ENCODE measurements around the gene KDM3B.
"Not testable (repeated sequence)": the region's sequence is repeated elsewhere in the genome, so short reads cannot be mapped to it uniquely, and the experiment has no call there.

The KDM3B gene

DNA sequence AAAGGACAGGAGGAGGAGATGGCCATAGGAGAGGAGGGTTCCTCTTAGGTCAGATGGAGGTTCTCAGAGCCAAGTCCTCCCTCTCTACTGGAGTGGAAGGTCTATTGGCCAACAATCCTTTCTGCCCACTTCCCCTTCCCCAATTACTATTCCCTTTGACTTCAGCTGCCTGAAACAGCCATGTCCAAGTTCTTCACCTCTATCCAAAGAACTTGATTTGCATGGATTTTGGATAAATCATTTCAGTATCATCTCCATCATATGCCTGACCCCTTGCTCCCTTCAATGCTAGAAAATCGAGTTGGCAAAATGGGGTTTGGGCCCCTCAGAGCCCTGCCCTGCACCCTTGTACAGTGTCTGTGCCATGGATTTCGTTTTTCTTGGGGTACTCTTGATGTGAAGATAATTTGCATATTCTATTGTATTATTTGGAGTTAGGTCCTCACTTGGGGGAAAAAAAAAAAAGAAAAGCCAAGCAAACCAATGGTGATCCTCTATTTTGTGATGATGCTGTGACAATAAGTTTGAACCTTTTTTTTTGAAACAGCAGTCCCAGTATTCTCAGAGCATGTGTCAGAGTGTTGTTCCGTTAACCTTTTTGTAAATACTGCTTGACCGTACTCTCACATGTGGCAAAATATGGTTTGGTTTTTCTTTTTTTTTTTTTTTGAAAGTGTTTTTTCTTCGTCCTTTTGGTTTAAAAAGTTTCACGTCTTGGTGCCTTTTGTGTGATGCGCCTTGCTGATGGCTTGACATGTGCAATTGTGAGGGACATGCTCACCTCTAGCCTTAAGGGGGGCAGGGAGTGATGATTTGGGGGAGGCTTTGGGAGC is 115.9 kb downstream of the KDM3B start:
- no peak for DNase-seq

DNA sequence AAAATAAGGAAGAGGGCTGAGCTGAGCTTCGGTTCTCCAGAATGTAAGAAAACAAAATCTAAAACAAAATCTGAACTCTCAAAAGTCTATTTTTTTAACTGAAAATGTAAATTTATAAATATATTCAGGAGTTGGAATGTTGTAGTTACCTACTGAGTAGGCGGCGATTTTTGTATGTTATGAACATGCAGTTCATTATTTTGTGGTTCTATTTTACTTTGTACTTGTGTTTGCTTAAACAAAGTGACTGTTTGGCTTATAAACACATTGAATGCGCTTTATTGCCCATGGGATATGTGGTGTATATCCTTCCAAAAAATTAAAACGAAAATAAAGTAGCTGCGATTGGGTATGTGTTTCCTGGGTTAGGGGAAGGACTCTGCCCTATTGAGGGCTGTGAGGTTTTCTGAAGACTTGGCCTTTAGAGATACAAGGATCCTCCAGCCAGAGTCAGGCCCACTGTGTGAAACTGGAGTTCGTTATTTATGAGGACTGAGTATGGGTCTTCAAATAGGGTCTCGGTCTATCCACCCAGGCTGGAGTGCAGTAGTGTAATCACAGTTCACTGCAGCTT is 116.6 kb downstream of the KDM3B start:
- DNase-seq: no peak

DNA sequence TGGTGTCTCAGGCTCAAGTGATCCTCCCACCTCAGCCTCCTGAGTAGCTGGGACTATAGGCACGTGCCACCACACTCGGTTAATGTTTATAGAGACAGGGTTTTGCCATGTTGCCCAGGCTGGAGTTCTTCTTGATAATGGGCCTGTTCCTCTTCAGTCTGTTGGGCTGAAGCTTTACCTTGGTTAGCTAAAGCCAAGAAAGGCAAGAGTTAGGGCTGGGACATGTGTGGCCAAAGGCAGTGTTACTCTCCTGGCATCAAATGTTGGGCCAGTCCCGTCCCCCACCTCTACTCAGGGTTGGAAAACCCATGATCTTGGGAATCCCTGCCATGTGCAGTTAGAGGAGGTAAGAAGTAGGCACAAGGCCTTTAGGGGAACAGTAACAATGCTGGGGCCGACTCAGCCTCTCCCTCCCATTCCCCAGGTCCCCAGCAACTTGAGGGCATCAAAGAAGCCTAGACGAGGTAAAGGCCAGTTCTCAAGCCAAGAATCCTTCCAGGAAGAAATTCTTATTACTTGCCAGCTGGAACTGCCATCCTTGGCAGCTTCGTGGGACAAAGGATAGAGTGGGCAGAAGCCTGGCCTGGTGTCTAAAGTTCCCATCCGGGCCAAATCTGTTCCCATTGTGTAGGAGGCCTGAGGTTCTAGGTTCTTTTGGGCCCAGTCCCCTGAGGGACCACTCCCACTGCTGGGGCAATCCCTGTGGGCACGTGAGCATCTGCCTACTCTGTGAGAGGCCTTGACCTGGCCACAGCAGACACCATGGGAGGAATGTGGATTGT is 117.2 kb downstream of the KDM3B start:
- DNase-seq: no peak

DNA sequence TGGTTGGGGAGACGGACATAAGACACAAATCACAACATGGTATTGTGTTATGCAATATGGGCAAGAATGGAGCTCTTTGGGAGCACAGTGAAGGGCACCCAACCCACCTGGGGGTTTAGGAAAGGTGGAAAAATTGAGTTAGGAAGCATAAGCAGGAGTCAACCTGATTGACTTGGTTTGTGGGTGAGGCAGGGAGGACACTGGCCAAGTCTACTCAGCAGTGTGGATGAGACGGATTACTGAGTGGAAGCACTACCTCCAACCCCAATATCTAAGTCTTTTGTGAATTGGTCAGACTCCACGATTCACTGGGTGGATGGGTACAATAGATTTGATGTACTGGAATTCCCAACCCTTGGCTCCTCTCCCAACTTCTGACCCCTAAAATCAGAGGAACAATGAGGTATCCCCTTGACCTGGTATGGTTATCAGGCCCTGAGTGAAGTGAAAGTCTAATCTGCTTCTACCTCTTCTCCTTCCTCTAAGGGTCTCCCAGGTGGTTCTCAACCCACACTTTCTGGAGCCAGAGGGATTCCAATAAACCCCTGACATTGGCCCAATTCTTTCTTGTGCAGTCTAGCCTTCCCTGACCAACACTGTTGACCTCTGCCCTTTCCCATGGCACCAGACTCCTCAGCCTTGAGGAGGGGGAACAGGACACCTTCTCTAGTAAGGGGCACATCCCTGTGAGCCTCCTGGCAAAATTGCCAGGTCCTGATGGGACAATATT is 118.0 kb downstream of the KDM3B start:
- no peak for DNase-seq

DNA sequence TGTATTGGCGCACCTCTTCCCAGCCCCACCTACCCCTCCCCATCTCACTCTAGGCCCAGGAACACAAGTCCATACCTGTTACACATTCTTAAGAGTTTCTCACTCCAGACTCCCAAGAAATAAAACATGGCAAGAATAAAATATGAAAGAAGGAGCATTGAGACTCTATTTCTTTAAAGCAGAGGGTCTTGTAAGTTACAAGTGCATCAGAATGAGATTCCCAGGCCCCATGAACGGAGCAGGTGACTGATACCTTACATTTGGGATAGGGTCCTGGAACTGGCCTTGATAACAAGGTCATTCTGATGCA is 118.5 kb downstream of the KDM3B start:
- no peak for DNase-seq

DNA sequence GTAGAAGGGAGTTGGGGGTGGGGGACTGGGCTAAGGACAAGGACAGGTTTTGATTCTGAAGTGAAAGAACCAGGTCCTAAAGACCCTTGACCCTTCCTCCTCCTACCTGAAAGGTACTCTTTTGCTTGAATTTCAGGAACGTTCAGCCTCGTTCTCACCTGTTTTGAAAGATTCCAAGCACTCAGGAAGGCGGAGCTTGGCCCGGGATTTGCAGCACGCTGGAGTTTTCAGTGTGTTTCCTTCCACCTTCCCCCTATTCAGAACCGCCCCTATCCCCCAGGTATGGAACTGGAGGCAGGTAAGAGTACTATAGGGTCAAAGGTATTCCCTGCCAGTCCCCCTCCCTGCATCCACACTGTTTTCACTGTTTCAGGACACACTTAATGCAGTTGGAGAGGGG is 119.9 kb downstream of the KDM3B start:
- no peak for DNase-seq

DNA sequence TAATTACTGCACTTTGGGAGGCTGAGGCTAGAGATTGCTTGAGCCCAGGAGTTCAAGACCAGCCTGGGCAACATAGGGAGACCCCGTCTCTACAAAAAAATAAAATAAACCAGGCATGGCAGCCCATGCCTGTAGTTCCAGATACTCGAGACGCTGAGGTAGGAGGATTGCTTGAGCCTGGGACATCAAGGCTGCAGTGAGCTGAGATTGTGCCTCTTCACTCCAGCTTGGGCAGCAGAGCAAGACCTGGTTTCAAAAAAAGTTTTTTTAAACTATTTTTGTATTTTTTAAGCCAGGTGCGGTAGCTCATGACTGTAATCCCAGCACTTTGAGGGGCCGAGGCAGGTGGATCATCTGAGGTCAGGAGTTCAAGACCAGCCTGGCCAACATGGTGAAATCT is 120.7 kb downstream of the KDM3B start:
- not testable (repeated sequence) for DNase-seq

DNA sequence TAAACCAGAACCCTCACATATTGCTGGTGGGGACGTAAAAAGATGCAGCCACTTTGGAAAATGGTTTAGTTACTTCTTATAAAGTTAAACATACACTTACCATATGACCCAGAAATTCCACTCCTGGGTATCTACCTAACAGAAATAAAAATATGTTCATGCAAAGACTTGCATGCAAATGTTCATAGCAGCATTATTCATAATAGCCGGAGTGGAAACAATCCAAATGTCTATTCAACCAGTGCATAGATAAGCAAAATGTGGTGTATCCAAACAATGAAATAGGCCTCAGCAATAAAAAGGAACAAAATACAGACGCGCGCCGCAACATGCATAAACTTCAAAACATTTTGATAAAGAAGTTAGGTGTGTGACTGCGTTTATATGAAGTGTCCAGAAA is 124.4 kb downstream of the KDM3B start:
- no peak for DNase-seq

DNA sequence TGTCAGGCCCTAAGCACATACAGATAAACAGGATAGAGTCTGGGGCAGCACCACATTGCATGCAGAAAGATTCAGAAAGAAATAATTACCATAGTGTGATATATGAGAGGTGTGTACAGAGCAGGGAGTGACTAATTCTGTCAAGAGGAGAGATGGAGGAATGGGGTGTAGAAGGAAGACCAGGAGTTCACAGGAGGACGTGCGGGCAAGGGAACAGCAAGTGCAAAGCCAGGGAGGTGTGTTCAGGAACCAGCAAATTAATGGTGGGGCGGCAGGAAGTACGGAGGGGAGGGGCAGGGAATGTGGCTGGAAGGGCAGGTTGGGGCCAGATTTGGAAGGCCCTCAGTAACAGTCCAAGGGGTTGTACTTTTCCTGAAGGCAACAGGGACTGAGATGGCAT is 130.2 kb downstream of the KDM3B start:
- DNase-seq: no peak
